Measurements from ENCODE around the gene PATE4.
A peak's percentile ranks its signal among the peaks of the same experiment; 100 is the strongest.

The PATE4 gene

DNA sequence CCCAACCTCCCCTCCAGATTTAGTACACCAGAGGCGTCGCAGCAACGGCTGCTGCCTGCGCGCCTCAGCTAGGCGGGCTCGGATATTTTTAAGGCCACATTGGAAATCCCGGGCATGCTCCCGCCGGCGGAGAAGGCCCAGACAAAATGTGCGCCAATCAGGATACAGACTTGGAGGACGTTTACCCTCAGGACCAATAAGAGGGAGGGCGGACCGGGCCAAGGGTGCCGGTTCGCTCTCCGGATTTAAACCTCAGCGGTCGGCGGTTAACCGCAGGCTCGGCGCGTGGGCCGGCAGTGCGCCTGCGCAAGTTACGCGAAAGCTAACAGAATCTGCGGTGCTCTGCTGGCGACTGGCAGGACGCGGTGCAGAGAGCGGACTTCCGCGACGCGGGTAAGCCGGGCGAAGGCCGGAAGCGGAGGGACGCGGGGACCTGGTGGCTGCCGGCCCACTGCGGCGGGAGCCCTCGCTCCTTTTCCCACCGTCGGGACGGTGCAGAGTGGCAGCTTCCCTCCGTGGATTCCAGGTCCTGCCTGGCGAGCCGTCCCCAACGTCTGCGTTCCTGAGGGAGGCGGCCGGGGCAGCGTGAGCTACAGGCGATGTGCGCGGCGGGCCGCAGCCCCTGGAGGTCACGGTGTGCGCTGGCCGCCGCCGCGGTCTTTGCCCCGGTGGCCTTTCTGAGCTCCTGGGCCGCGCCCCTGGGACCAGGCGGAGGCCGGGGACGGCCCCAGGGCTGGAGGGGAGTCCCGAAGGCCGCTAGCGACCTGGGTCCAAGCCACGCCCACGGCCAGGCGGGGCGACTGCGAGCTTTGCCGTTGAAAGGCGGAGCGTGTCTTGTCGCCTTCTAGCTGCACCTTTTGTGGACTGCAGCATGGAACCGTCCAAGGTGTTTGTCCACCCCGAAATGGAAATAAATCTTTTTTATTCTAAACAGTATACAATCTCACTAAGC is 54.5 kb downstream of the PATE4 start, which contains the start of gene HYLS1:
Gene HYLS1 (plus strand): TSS at position 296 of the 952 bp plus-strand sequence. CDS start 11,701 bp downstream, outside the sequence.
- DNase-seq = peak; percentile 96
